ENCODE results near the gene CBLC. TPM values are rescaled to one million over a fixed set of nuclear protein-coding genes. Genes with fewer than 3 reads are reported as not detected.

Gene CBLC
- polyA plus RNA-seq, 1 of the 3 experiments (the other 2 are of a cell fraction) = not detected

- TF ChIP-seq ZBTB33 (IDR thresholded peaks at IDR 0.05; ENCODE audit: borderline replicate concordance, low read depth) = no peak
- no peak for TF ChIP-seq RAD21 (IDR thresholded peaks at IDR 0.05; ENCODE audit: low read length)
- TF ChIP-seq, protein P1, sequence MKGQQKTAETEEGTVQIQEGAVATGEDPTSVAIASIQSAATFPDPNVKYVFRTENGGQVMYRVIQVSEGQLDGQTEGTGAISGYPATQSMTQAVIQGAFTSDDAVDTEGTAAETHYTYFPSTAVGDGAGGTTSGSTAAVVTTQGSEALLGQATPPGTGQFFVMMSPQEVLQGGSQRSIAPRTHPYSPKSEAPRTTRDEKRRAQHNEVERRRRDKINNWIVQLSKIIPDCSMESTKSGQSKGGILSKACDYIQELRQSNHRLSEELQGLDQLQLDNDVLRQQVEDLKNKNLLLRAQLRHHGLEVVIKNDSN (IDR thresholded peaks at IDR 0.05; ENCODE audit: borderline replicate concordance, low read depth) = 0 out of 2 replicates have a peak, but pooled peaks have one; percentile 11
- no peak for TF ChIP-seq CHD2 (IDR thresholded peaks at IDR 0.05; ENCODE audit: low read length, partially characterized antibody)
- no peak for TF ChIP-seq SMC3 (IDR thresholded peaks at IDR 0.05; ENCODE audit: low read depth, low read length)
These were observed 42.7 kb upstream of the CBLC start (continued) for GRCh38 chr19:44735011-44735410.

- no peak for DNase-seq
- H3K4me1 ChIP-seq (ENCODE audit: control insufficient read depth in 1 of 2, insufficient read depth in 2 of 2, low read depth in 1 of 2, low read length in 1 of 2) = peaks cover 3 to 5% of the 10 kb centered on the region in 2 experiments; a peak in 3 of 4 replicates
- no peaks in the 10 kb centered on the region for H3K79me2 ChIP-seq (ENCODE audit: insufficient read depth)
- H4K20me1 ChIP-seq (ENCODE audit: insufficient read depth) = no peaks in the 10 kb centered on the region
- H3K4me3 ChIP-seq (ENCODE audit: low read depth in 2 of 2, low read length in 1 of 2) = no peak overlapping the region
- WGBS (ENCODE audit: low lambda C conversion rate) = 42% methylated on average over 13 of the region's 13 CpGs
- no peak overlapping the region for H3K27ac ChIP-seq (ENCODE audit: low read depth in 2 of 2, low read length in 1 of 2)
- H3K4me2 ChIP-seq = no peak overlapping the region
- no peaks in the 10 kb centered on the region for H3K36me3 ChIP-seq (replicated peaks in 1 of 2; ENCODE audit: control insufficient read depth in 1 of 2, insufficient read depth in 2 of 2, low read length in 1 of 2)
- H2AFZ ChIP-seq (ENCODE audit: low read depth) = no peak overlapping the region
- no peaks in the 10 kb centered on the region for H3K9me3 ChIP-seq
- ChIA-PET POLR2A (no interaction called here), CTCF (interaction anchor here (1.5 to 11.9 kb wide), 2 partner anchors 14 to 47 kb away, joined by 3 to 92 read pairs; no protein-coding TSS in a partner anchor)
- no peaks in the 10 kb centered on the region for H3K9me2 ChIP-seq
- H3K9ac ChIP-seq = no peak overlapping the region
- peaks cover 21% of the 10 kb centered on the region for H3F3A ChIP-seq (replicated peaks; ENCODE audit: insufficient read depth)
- no peaks in the 10 kb centered on the region for H3K27me3 ChIP-seq (ENCODE audit: insufficient read depth)
- TF ChIP-seq GABPA (IDR thresholded peaks at IDR 0.05; ENCODE audit: low read depth) (no peak), FOXJ3 (CRISPR knock-in tag; IDR thresholded peaks at IDR 0.05) (no peak), USF2 (IDR thresholded peaks at IDR 0.05; ENCODE audit: borderline replicate concordance, low read depth, low read length) (no peak), IRF3 (IDR thresholded peaks at IDR 0.05; ENCODE audit: low read depth, low read length) (no peak), NRF1 (IDR thresholded peaks at IDR 0.05; ENCODE audit: low read depth, low read length) (no peak), NFIC (IDR thresholded peaks at IDR 0.05; ENCODE audit: borderline replicate concordance) (no peak), TCF12 (IDR thresholded peaks at IDR 0.05) (no peak), ZBTB33 (IDR thresholded peaks at IDR 0.05; ENCODE audit: borderline replicate concordance, low read depth) (no peak), RXRA (IDR thresholded peaks at IDR 0.05; ENCODE audit: borderline replicate concordance, low read depth) (no peak), CHD2 (IDR thresholded peaks at IDR 0.05; ENCODE audit: low read length, partially characterized antibody) (no peak), SIN3A (IDR thresholded peaks at IDR 0.05; ENCODE audit: borderline replicate concordance, low read depth, low read length) (no peak), PBX3 (IDR thresholded peaks at IDR 0.05) (no peak), EZH2phosphoT487 (IDR thresholded peaks at IDR 0.05; ENCODE audit: borderline replicate concordance, low read depth) (no peak), MEF2A (IDR thresholded peaks at IDR 0.05; ENCODE audit: borderline replicate concordance, low read depth) (no peak)
- TF ChIP-seq, protein P1 (IDR thresholded peaks at IDR 0.05; ENCODE audit: borderline replicate concordance, low read depth) = no peak
These were observed 40.2 kb upstream of the CBLC start for GRCh38 chr19:44737238-44738071.

Measured in SK-N-SH (cell line).